Endothelial cell of umbilical vein (primary cell): ENCODE measurements around the gene SEMA5A. TPM values are rescaled to one million over a fixed set of nuclear protein-coding genes. Genes with fewer than 3 reads are reported as not detected.

Experiments
- BruUV-seq: library from RNA; stranded (reverse); fragments of 400-500 nt; replicated peaks from 2 replicates; lab custom pipeline; 2021; lab: Mats Ljungman, UMichigan
- CTCF ChIA-PET: fragments of 300-600, 350-600 bp; sonication (Branson Sonifier 250); formaldehyde crosslinking; loops from one replicate; lab custom pipeline; 2021; ENCODE audit warnings: antibody characterized with exemption, inconsistent platforms; lab: Charles Lee
- POLR2A ChIA-PET: fragments of 300-600, 350-600 bp; sonication (Branson Sonifier 250); formaldehyde crosslinking; loops from one replicate; lab custom pipeline; 2021; ENCODE audit warnings: antibody characterized with exemption, inconsistent platforms; lab: Charles Lee
- DNase-seq: peaks from one replicate; pipeline ENCODE4 v3.0.0-alpha.2; 2011; ENCODE audit warnings: low read depth, low spot score
- FAIRE-seq: peaks from 2 replicates; lab custom pipeline; 2011; peaks lifted over from hg19 to GRCh38; lab: Jason Lieb, UNC
- H2AFZ ChIP-seq: 2 replicates; pipeline ENCODE4 v1.6.0; 2012; ENCODE audit warnings: low read depth, low read length, control low read depth, inconsistent platforms
- H3K27ac ChIP-seq: 2 replicates; pipeline ENCODE4 v1.5.1; 2011; ENCODE audit warnings: low read depth, mild to moderate bottlenecking, control low read depth, low read length, moderate library complexity; ENCODE audit not compliant: insufficient read depth
- H3K27me3 ChIP-seq, 2 experiments: 2 replicates each; pipeline versions ENCODE4 v1.6.0 to v1.6.1; 2011; ENCODE audit warnings: low read length in 2 of 2, mixed read lengths in 1 of 2; ENCODE audit not compliant: control insufficient read depth in 2 of 2, insufficient read depth in 2 of 2
- H3K36me3 ChIP-seq, 2 experiments: 2 replicates in 1 of 2; 3 replicates in 1 of 2; pipeline ENCODE4 v1.5.1; 2011; ENCODE audit warnings: low read length in 2 of 2, mild to moderate bottlenecking in 1 of 2, moderate library complexity in 1 of 2; ENCODE audit not compliant: control insufficient read depth in 2 of 2, insufficient read depth in 2 of 2; ENCODE audit errors: extremely low read depth in 1 of 2
- H3K4me1 ChIP-seq: 3 replicates; pipeline ENCODE4 v1.5.1; 2011; ENCODE audit warnings: mild to moderate bottlenecking, low read length; ENCODE audit not compliant: control insufficient read depth, insufficient read depth; ENCODE audit errors: extremely low read depth
- H3K4me2 ChIP-seq: 2 replicates; pipeline ENCODE4 v1.6.1; 2011; ENCODE audit warnings: low read length, control low read depth, mixed read lengths; ENCODE audit not compliant: insufficient read depth
- H3K4me3 ChIP-seq, 3 experiments: fragments of 200-600 bp in 1 of 3; sonication (generic), shearing (Covaris generic) in 1 of 3; replicated peaks in 1 of 3; 2 replicates each; pipeline ENCODE4 v1.5.1; 2011 to 2016; ENCODE audit warnings: control low read depth in 3 of 3, low read length in 3 of 3, mild to moderate bottlenecking in 2 of 3, inconsistent platforms in 1 of 3, low read depth in 1 of 3, moderate library complexity in 1 of 3; ENCODE audit not compliant: insufficient read depth in 1 of 3
- H3K79me2 ChIP-seq: 2 replicates; pipeline ENCODE4 v1.6.0; 2012; ENCODE audit warnings: low read length, inconsistent platforms; ENCODE audit not compliant: control insufficient read depth, insufficient read depth
- H3K9ac ChIP-seq: replicated peaks from 2 replicates; pipeline ENCODE3; 2011; ENCODE audit warnings: low read length, control low read depth; ENCODE audit not compliant: insufficient read depth; ENCODE audit errors: extremely low read depth
- H3K9me1 ChIP-seq: replicated peaks from 3 replicates; pipeline ENCODE4 v1.6.0; 2011; ENCODE audit warnings: mild to moderate bottlenecking, low read length; ENCODE audit not compliant: control insufficient read depth, insufficient read depth; ENCODE audit errors: extremely low read depth
- H3K9me3 ChIP-seq: replicated peaks from 2 replicates; pipeline ENCODE4 v1.5.1; 2012; ENCODE audit warnings: low read length, inconsistent platforms; ENCODE audit not compliant: control insufficient read depth, insufficient read depth
- H4K20me1 ChIP-seq: replicated peaks from 2 replicates; pipeline ENCODE3; 2011; ENCODE audit warnings: mild to moderate bottlenecking, low read length; ENCODE audit not compliant: control insufficient read depth, insufficient read depth; ENCODE audit errors: extremely low read depth
- CTCF ChIP-seq, 2 donors: IDR thresholded peaks; 1 replicate in 1 of 2; 2 replicates in 1 of 2; pipeline ENCODE4 v1.5.1; 2011; ENCODE audit warnings: low read length in 2 of 2, mild to moderate bottlenecking in 2 of 2, moderate library complexity in 2 of 2, control low read depth in 1 of 2, inconsistent platforms in 1 of 2, low read depth in 1 of 2; ENCODE audit not compliant: insufficient read depth in 1 of 2; ENCODE audit errors: extremely low read depth in 1 of 2
- EZH2 ChIP-seq: IDR thresholded peaks from 2 replicates; pipeline ENCODE4 v1.6.1; 2012; ENCODE audit warnings: borderline replicate concordance, low read depth, mild to moderate bottlenecking, moderate library complexity, low read length, inconsistent platforms; ENCODE audit not compliant: severe bottlenecking
- FOS ChIP-seq: IDR thresholded peaks from 2 replicates; pipeline ENCODE4 v1.6.1; 2011; ENCODE audit warnings: mild to moderate bottlenecking, low read length, moderate library complexity, borderline replicate concordance; ENCODE audit not compliant: insufficient read depth
- GATA2 ChIP-seq: IDR thresholded peaks from 2 replicates; pipeline ENCODE4 v1.7.0; 2011; ENCODE audit warnings: low read depth, mild to moderate bottlenecking, moderate library complexity, mixed read lengths, low read length; ENCODE audit not compliant: insufficient read length, insufficient read depth
- JUN ChIP-seq: IDR thresholded peaks from 2 replicates; pipeline ENCODE4 v1.6.1; 2011; ENCODE audit warnings: borderline replicate concordance, low read depth; ENCODE audit not compliant: insufficient read length, insufficient read depth
- POLR2AphosphoS5 ChIP-seq: IDR thresholded peaks from 2 replicates; pipeline ENCODE4 v1.6.1; 2012; ENCODE audit warnings: low read depth, mild to moderate bottlenecking, control low read depth, low read length, moderate library complexity; ENCODE audit not compliant: insufficient read depth
- dilution Hi-C: fragments of 300-500 bp; cut with MboI; formaldehyde crosslinking; loops from one replicate; pipeline ENCODE4 v1.15.0; 2019; ENCODE audit warnings: low sequenced_read_pairs; ENCODE audit not compliant: extremely low pct_ligation_motif_present
- intact Hi-C: fragments of 100-400 bp; cut with micrococcal nuclease; formaldehyde crosslinking; loops from one replicate; pipeline ENCODE4 v1.10.0; 2022
- polyA plus RNA-seq, 4 experiments: library from polyadenylated mRNA; depleted of rRNA in 3 of 4; stranded (reverse) in 3 of 4; unstranded in 1 of 4; fragments of >200 nt; gene quantifications; 2 replicates each; pipeline versions ENCODE4 v1.2.1 to v1.2.3, GENCODE V29; 2011 to 2012; ENCODE audit warnings: missing spikeins in 1 of 4
- total RNA-seq: library from RNA; stranded (reverse); gene quantifications from 2 replicates; pipeline ENCODE4 v1.2.3, GENCODE V29; 2021

The SEMA5A gene
- total and polyA plus RNA-seq, 2 donors (not counting 3 experiments of a cell fraction or from before 2014, with no cell fraction given) = 0.04 to 0.06 TPM

- Histone ChIP-seq H3K79me2 (no peaks in the 10 kb centered on the region), H3K4me2 (no peak overlapping the region), H3K9me1 (no peaks in the 10 kb centered on the region), H3K27ac (no peak overlapping the region), H3K27me3 (no peaks in the 10 kb centered on the region), H3K9me3 (no peaks in the 10 kb centered on the region), H3K4me3 (no peak overlapping the region), H3K36me3 (no peaks in the 10 kb centered on the region), H4K20me1 (no peaks in the 10 kb centered on the region), H2AFZ (no peak overlapping the region), H3K4me1 (no peaks in the 10 kb centered on the region), H3K9ac (no peak overlapping the region)
- TF ChIP-seq POLR2AphosphoS5 = no peak
- DNase-seq (no peak), FAIRE-seq (no peak)
- ChIA-PET POLR2A (no interaction called here), CTCF (no interaction called here)
- dilution Hi-C loops (no loop called here), intact Hi-C loops (no loop called here)
- BruUV-seq = no TSS peak
Observed at GRCh38 chr5:9218358-9218757, 327.5 kb downstream of the SEMA5A start.

DNA sequence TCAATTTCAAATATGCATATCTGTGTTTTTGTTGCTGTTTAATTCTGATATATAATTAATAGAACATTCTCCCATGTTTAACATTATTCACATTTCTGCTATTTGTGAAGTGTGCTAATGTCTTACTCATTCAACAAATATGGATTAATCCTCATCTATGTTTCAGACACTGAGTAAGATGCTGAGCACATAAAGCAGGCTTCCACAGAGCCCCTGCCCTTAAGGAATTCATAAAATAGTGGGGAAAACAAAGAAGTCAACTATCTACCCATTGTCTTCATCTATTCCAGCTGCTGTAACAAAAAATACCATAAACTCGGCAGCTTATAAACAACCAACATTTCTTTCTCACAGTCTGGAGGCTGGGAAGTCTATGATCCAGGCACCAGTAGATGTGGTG is 333.3 kb downstream of the SEMA5A start:
- Histone ChIP-seq H3K36me3 (no peaks in the 10 kb centered on the region), H3K9me1 (no peaks in the 10 kb centered on the region), H3K27me3 (no peaks in the 10 kb centered on the region), H3K9ac (no peak overlapping the region), H4K20me1 (no peaks in the 10 kb centered on the region), H3K4me3 (no peak overlapping the region), H3K9me3 (no peaks in the 10 kb centered on the region), H3K79me2 (no peaks in the 10 kb centered on the region), H2AFZ (no peak overlapping the region), H3K27ac (no peak overlapping the region), H3K4me1 (no peaks in the 10 kb centered on the region), H3K4me2 (no peak overlapping the region)
- DNase-seq = no peak
- TF ChIP-seq POLR2AphosphoS5 (no peak), GATA2 (no peak), JUN (no peak), FOS (no peak), EZH2 (no peak), CTCF (IDR thresholded peaks at IDR 0.05; ENCODE audit: extremely low read depth in 1 of 2, insufficient read depth in 1 of 2, low read depth in 1 of 2, low read length in 2 of 2) (no peak)
- FAIRE-seq = no peak
- dilution Hi-C loops = no loop called here
- intact Hi-C loops = no loop called here
- no TSS peak for BruUV-seq
- CTCF ChIA-PET = no interaction called here
- POLR2A ChIA-PET = no interaction called here
